Epithelial cell of proximal tubule (primary cell): ENCODE results near the gene CRYBG1. TPM values are rescaled to one million over a fixed set of nuclear protein-coding genes. Genes with fewer than 3 reads are reported as not detected.

Experiments used
- DNase-seq: peaks from one replicate; pipeline ENCODE4 v3.0.0-alpha.2; 2011; ENCODE audit warnings: low read depth
- H3K4me3 ChIP-seq: 2 replicates; pipeline ENCODE4 v1.5.1; 2011; ENCODE audit warnings: low read depth, mild to moderate bottlenecking, low read length
- CTCF ChIP-seq: conservative IDR thresholded peaks from 2 replicates; pipeline ENCODE4 v1.5.1; 2012; ENCODE audit warnings: low read depth, mild to moderate bottlenecking, low read length
- total RNA-seq: library from RNA; depleted of rRNA; stranded (reverse); fragments of >200 nt; gene quantifications from 2 replicates; pipeline ENCODE4 v1.2.3, GENCODE V29; 2015

CRYBG1 gene
- total RNA-seq, 1 donor from 2014 or later: 6.5 TPM

GRCh38 chr6:106564476-106564875 is 204.0 kb downstream of the CRYBG1 start:
- TF ChIP-seq CTCF: no peak
- no peak overlapping the region for H3K4me3 ChIP-seq
- DNase-seq: no peak

- DNase-seq: no peak
- TF ChIP-seq CTCF: no peak
- no peak overlapping the region for H3K4me3 ChIP-seq
These were observed 208.0 kb downstream of the CRYBG1 start for GRCh38 chr6:106568530-106568929.

- DNase-seq: no peak
- TF ChIP-seq CTCF: no peak
- H3K4me3 ChIP-seq: no peak overlapping the region
These were observed 208.9 kb downstream of the CRYBG1 start for GRCh38 chr6:106569428-106569827.

GRCh38 chr6:106572436-106572835 is 211.9 kb downstream of the CRYBG1 start:
- no peak for TF ChIP-seq CTCF
- H3K4me3 ChIP-seq: no peak overlapping the region
- DNase-seq: no peak

- no peak overlapping the region for H3K4me3 ChIP-seq
- no peak for DNase-seq
- TF ChIP-seq CTCF: no peak
These were observed 212.5 kb downstream of the CRYBG1 start for GRCh38 chr6:106572875-106573585.

- H3K4me3 ChIP-seq: no peak overlapping the region
- peak; percentile 43 for DNase-seq
- no peak for TF ChIP-seq CTCF
These were observed 214.4 kb downstream of the CRYBG1 start for GRCh38 chr6:106574741-106575458.

- no peak overlapping the region for H3K4me3 ChIP-seq
- DNase-seq: no peak
- no peak for TF ChIP-seq CTCF
These were observed 218.8 kb downstream of the CRYBG1 start for GRCh38 chr6:106579281-106579680.
